SK-N-MC (cell line): ENCODE results near the gene TRIM2.

Experiments
- EZH2 ChIP-seq: fragments of 200-600 bp; sonication (generic); IDR thresholded peaks from one replicate; pipeline ENCODE4 v1.6.1; 2017; ENCODE audit warnings: antibody characterized with exemption
- POLR2AphosphoS5 ChIP-seq: IDR thresholded peaks from 2 replicates; pipeline ENCODE4 v1.6.1; 2012; ENCODE audit warnings: mild to moderate bottlenecking, low read depth, low read length, borderline replicate concordance

DNA sequence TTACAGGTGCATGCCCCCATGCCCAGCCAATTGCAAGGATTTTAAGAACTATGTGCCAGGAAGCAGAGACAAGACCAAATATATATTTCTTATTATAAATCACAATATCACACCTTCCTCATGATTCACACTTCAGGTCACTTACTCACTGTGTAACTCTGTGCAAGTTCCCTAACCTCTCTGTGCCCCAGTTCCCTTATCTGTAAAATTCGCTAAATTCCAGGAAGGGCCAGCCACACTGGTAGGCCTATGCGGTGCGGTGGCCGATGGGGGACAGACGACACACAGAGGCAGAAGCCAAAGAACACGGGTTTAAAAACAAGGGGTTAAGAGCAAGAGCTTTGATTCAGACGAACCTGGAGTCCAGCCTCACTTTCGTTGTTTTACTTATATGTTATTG is 2.8 kb downstream of the TRIM2 start:
- TF ChIP-seq EZH2 (no peak), POLR2AphosphoS5 (no peak)
